Measurements from ENCODE around the gene PDE6C. TPM values are rescaled to one million over a fixed set of nuclear protein-coding genes. Genes with fewer than 3 reads are reported as not detected.

Gene PDE6C
- total RNA-seq, 1 experiment from 2014 or later = not detected

- CTCF ChIA-PET = interaction anchor here (0.6 to 2.5 kb wide), 16 partner anchors 10 to 976 kb away, joined by 3 to 38 read pairs (median 4); partner anchors contain the start of gene LGI1
- Mint-ChIP-seq H3K9me3 (no peaks in the 10 kb centered on the region), H3K4me3 (no peak within 1 kb of the TSS), H3K36me3 (peaks cover 6% of the 10 kb centered on the region), H3K4me1 (peaks cover 14% of the 10 kb centered on the region), H3K27me3 (ENCODE audit: low read depth) (peaks cover under 1% of the 10 kb centered on the region), H3K27ac (no peak within 1 kb of the TSS)
- peak; percentile 90 for DNase-seq (ENCODE audit: low spot score)
- peak; percentile 94 for ATAC-seq
- POLR2A ChIA-PET = interaction anchor here (0.6 to 1.3 kb wide), 4 partner anchors 20 to 220 kb away, joined by 3 to 6 read pairs (median 4); partner anchors contain the start of gene MYOF
- peak; percentile 98; the same call in 1 of the 2 replicates for TF ChIP-seq KAT7 (CRISPR knock-in tag; IDR thresholded peaks at IDR 0.05; ENCODE audit: borderline replicate concordance)
- no peak for TF ChIP-seq HMGA2 (CRISPR knock-in tag; IDR thresholded peaks at IDR 0.05)
- TF ChIP-seq, protein P1, sequence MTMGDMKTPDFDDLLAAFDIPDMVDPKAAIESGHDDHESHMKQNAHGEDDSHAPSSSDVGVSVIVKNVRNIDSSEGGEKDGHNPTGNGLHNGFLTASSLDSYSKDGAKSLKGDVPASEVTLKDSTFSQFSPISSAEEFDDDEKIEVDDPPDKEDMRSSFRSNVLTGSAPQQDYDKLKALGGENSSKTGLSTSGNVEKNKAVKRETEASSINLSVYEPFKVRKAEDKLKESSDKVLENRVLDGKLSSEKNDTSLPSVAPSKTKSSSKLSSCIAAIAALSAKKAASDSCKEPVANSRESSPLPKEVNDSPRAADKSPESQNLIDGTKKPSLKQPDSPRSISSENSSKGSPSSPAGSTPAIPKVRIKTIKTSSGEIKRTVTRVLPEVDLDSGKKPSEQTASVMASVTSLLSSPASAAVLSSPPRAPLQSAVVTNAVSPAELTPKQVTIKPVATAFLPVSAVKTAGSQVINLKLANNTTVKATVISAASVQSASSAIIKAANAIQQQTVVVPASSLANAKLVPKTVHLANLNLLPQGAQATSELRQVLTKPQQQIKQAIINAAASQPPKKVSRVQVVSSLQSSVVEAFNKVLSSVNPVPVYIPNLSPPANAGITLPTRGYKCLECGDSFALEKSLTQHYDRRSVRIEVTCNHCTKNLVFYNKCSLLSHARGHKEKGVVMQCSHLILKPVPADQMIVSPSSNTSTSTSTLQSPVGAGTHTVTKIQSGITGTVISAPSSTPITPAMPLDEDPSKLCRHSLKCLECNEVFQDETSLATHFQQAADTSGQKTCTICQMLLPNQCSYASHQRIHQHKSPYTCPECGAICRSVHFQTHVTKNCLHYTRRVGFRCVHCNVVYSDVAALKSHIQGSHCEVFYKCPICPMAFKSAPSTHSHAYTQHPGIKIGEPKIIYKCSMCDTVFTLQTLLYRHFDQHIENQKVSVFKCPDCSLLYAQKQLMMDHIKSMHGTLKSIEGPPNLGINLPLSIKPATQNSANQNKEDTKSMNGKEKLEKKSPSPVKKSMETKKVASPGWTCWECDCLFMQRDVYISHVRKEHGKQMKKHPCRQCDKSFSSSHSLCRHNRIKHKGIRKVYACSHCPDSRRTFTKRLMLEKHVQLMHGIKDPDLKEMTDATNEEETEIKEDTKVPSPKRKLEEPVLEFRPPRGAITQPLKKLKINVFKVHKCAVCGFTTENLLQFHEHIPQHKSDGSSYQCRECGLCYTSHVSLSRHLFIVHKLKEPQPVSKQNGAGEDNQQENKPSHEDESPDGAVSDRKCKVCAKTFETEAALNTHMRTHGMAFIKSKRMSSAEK (CRISPR knock-in tag; IDR thresholded peaks at IDR 0.05; ENCODE audit: borderline replicate concordance) = no peak; the same call in 1 of the 2 replicates
- TF ChIP-seq TP53 (CRISPR knock-in tag; IDR thresholded peaks at IDR 0.05) = no peak
- peak; percentile 93 for TF ChIP-seq SP1 (CRISPR knock-in tag; conservative IDR thresholded peaks at IDR 0.05)
- no peak for TF ChIP-seq NFYB (CRISPR knock-in tag; conservative IDR thresholded peaks at IDR 0.05; ENCODE audit: low read depth)
- no peak for TF ChIP-seq NFATC4 (CRISPR knock-in tag; IDR thresholded peaks at IDR 0.05)
- no peak for TF ChIP-seq CTCF (IDR thresholded peaks at IDR 0.05)
- no peak for TF ChIP-seq GTF2I (CRISPR knock-in tag; conservative IDR thresholded peaks at IDR 0.05)
- no peak for TF ChIP-seq ERG (CRISPR knock-in tag; IDR thresholded peaks at IDR 0.05)
- peak; percentile 97 for TF ChIP-seq ETV6 (CRISPR knock-in tag; IDR thresholded peaks at IDR 0.05)
- TF ChIP-seq, protein P2, sequence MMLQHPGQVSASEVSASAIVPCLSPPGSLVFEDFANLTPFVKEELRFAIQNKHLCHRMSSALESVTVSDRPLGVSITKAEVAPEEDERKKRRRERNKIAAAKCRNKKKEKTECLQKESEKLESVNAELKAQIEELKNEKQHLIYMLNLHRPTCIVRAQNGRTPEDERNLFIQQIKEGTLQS (CRISPR knock-in tag; conservative IDR thresholded peaks at IDR 0.05) = no peak
- TF ChIP-seq, protein P3, sequence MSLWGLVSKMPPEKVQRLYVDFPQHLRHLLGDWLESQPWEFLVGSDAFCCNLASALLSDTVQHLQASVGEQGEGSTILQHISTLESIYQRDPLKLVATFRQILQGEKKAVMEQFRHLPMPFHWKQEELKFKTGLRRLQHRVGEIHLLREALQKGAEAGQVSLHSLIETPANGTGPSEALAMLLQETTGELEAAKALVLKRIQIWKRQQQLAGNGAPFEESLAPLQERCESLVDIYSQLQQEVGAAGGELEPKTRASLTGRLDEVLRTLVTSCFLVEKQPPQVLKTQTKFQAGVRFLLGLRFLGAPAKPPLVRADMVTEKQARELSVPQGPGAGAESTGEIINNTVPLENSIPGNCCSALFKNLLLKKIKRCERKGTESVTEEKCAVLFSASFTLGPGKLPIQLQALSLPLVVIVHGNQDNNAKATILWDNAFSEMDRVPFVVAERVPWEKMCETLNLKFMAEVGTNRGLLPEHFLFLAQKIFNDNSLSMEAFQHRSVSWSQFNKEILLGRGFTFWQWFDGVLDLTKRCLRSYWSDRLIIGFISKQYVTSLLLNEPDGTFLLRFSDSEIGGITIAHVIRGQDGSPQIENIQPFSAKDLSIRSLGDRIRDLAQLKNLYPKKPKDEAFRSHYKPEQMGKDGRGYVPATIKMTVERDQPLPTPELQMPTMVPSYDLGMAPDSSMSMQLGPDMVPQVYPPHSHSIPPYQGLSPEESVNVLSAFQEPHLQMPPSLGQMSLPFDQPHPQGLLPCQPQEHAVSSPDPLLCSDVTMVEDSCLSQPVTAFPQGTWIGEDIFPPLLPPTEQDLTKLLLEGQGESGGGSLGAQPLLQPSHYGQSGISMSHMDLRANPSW (CRISPR knock-in tag; conservative IDR thresholded peaks at IDR 0.05; ENCODE audit: low read depth) = no peak
- peak; percentile 79 for TF ChIP-seq CREM (CRISPR knock-in tag; IDR thresholded peaks at IDR 0.05)
- TF ChIP-seq ZNF121 (CRISPR knock-in tag; IDR thresholded peaks at IDR 0.05) = 0 out of 2 replicates have a peak, but pooled peaks have one; percentile 36
- TF ChIP-seq, protein P4, sequence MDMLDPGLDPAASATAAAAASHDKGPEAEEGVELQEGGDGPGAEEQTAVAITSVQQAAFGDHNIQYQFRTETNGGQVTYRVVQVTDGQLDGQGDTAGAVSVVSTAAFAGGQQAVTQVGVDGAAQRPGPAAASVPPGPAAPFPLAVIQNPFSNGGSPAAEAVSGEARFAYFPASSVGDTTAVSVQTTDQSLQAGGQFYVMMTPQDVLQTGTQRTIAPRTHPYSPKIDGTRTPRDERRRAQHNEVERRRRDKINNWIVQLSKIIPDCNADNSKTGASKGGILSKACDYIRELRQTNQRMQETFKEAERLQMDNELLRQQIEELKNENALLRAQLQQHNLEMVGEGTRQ (CRISPR knock-in tag; IDR thresholded peaks at IDR 0.05) = peak; percentile 85
- TF ChIP-seq NR3C1 (CRISPR knock-in tag; conservative IDR thresholded peaks at IDR 0.05; ENCODE audit: low read depth) = no peak
- 0 out of 2 replicates have a peak, but pooled peaks have one; percentile 31 for TF ChIP-seq NR2C2 (CRISPR knock-in tag; IDR thresholded peaks at IDR 0.05)
- peak; percentile 84 for TF ChIP-seq ATF1 (CRISPR knock-in tag; IDR thresholded peaks at IDR 0.05)
- TF ChIP-seq ZNF281 (CRISPR knock-in tag; IDR thresholded peaks at IDR 0.05) = peak; percentile 62; the same call in 1 of the 2 replicates
- TF ChIP-seq JUN (CRISPR knock-in tag; IDR thresholded peaks at IDR 0.05) = no peak
Observed at GRCh38 chr10:93702210-93703001, 90.1 kb downstream of the PDE6C start, which contains the start of gene FRA10AC1. Gene FRA10AC1, minus strand, starts transcription at chr10:93702592. Its CDS starts 2,486 bp downstream, at chr10:93700106.
